HEK293T (cell line): Measurements from ENCODE around the gene LLPH.

Experiments
- CTCF ChIA-PET: fragments of 350-600 bp; formaldehyde crosslinking; extraction: SDS; loops from one replicate; lab custom pipeline; 2021; ENCODE audit warnings: antibody characterized with exemption, inconsistent platforms; lab: Yijun Ruan, JAX
- POLR2A ChIA-PET: fragments of 350-600 bp; formaldehyde crosslinking; extraction: SDS; loops from one replicate; lab custom pipeline; 2020; ENCODE audit warnings: antibody characterized with exemption, inconsistent platforms; lab: Yijun Ruan, JAX
- DNase-seq: peaks from one replicate; pipeline ENCODE4 v3.0.0; 2012; ENCODE audit warnings: mixed read lengths; ENCODE audit errors: extremely low spot score
- ARNT ChIP-seq: fragments of 450-650 bp; IDR thresholded peaks from 2 replicates; pipeline ENCODE4 v1.6.1; 2017; ENCODE audit warnings: mild to moderate bottlenecking
- BHLHE40 ChIP-seq: fragments of 450-650 bp; IDR thresholded peaks from 2 replicates; pipeline ENCODE4 v1.6.1; 2016; ENCODE audit warnings: mild to moderate bottlenecking, moderate library complexity, borderline replicate concordance
- CTBP1 ChIP-seq: fragments of 450-650 bp; IDR thresholded peaks from 2 replicates; pipeline ENCODE4 v1.6.1; 2016; ENCODE audit warnings: borderline replicate concordance
- ELF4 ChIP-seq: fragments of 450-650 bp; IDR thresholded peaks from 2 replicates; pipeline ENCODE4 v1.6.1; 2017; ENCODE audit warnings: antibody characterized with exemption
- FOXA1 ChIP-seq: fragments of 450-650 bp; IDR thresholded peaks from 2 replicates; pipeline ENCODE4 v1.6.1; 2016; ENCODE audit warnings: mild to moderate bottlenecking
- FOXK2 ChIP-seq: fragments of 450-650 bp; IDR thresholded peaks from 2 replicates; pipeline ENCODE4 v1.6.1; 2016; ENCODE audit warnings: mild to moderate bottlenecking
- FOXM1 ChIP-seq: fragments of 450-650 bp; IDR thresholded peaks from 2 replicates; pipeline ENCODE4 v1.6.1; 2017; ENCODE audit warnings: mild to moderate bottlenecking, borderline replicate concordance
- HDGF ChIP-seq: fragments of 450-650 bp; IDR thresholded peaks from 2 replicates; pipeline ENCODE4 v1.6.1; 2017; ENCODE audit warnings: antibody characterized with exemption, borderline replicate concordance
- L3MBTL2 ChIP-seq: fragments of 450-650 bp; conservative IDR thresholded peaks from 2 replicates; pipeline ENCODE4 v1.6.1; 2016; ENCODE audit warnings: mild to moderate bottlenecking
- LEF1 ChIP-seq: fragments of 450-650 bp; IDR thresholded peaks from 2 replicates; pipeline ENCODE4 v1.6.1; 2017; ENCODE audit warnings: mild to moderate bottlenecking, borderline replicate concordance
- NFRKB ChIP-seq: fragments of 450-650 bp; IDR thresholded peaks from 2 replicates; pipeline ENCODE4 v1.6.1; 2016; ENCODE audit warnings: mild to moderate bottlenecking, moderate library complexity
- PKNOX1 ChIP-seq: fragments of 450-650 bp; IDR thresholded peaks from 2 replicates; pipeline ENCODE4 v1.6.1; 2016
- SP1 ChIP-seq: fragments of 450-650 bp; IDR thresholded peaks from 2 replicates; pipeline ENCODE4 v1.6.1; 2017
- SUZ12 ChIP-seq: fragments of 450-650 bp; IDR thresholded peaks from 2 replicates; pipeline ENCODE4 v1.6.1; 2016; ENCODE audit warnings: mild to moderate bottlenecking
- TARDBP ChIP-seq: fragments of 450-650 bp; IDR thresholded peaks from 2 replicates; pipeline ENCODE4 v1.6.1; 2016
- ZNF384 ChIP-seq: fragments of 450-650 bp; IDR thresholded peaks from 2 replicates; pipeline ENCODE4 v1.6.1; 2016

The LLPH gene

DNA sequence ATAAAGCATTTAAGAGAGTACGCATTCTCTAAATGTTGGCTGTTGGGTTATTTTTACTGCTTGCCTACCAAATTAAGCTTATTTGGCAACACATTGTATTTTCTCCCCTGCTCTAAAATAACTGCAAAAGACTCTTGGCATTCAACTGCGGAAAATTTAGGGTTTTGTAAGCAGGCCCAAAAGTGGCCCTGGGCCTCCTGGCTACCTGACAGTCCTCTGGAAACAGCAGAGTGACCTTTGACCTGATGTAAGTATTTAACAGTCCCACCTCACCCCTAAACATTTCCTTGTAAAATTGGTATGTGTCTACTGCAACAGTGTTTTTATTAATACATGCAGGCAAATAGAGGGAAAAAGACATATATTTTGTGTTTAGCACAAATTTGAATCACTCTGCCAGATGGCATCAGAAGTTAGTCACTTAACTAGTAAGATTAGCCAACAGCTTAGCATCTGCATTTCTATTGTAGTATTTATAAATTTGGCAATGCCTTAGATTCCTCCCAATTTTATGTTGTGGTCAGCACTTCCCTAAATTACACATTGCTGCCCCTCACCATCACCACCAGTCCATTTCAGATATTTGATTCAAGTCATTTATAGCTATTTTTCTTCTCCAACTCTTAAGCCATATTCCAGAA lies 11.2 kb downstream of the LLPH start:
- POLR2A ChIA-PET = interaction anchor here (1.0 to 1.4 kb wide), 2 partner anchors 11 kb away, joined by 4 to 8 read pairs; partner anchors contain the start of gene LLPH
- CTCF ChIA-PET = no interaction called here
- no peak for DNase-seq
- TF ChIP-seq SP1 (no peak), FOXA1 (no peak), BHLHE40 (no peak), TARDBP (no peak), ARNT (no peak), NFRKB (no peak)

GRCh38 chr12:66118240-66118891 lies 12.2 kb downstream of the LLPH start:
- ChIA-PET POLR2A (interaction anchor here (1.0 kb wide), 1 partner anchor 12 kb away, joined by 4 read pairs; the partner anchor contains the start of gene LLPH), CTCF (no interaction called here)
- DNase-seq = no peak
- TF ChIP-seq ARNT (no peak), ZNF384 (no peak), SP1 (no peak), NFRKB (no peak), L3MBTL2 (no peak), SUZ12 (no peak), ELF4 (no peak), BHLHE40 (no peak)

DNA sequence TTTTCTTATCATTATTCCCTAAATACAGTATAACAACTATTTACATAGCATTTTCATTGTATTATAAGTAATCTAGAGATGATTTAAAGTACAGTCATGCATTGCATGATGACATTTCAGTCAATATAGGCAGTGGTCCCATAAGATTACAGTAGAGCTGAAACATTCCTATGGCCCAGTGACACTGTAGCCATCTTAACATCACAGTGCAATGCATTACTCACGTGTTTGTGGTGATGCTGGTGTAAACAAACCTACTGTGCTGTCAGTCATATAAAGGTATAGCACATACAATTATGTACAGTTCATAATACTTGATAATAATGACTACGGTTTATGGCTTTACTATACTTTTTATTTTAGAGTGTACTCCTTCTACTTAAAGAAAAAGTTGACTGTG lies 13.3 kb downstream of the LLPH start:
- POLR2A ChIA-PET = no interaction called here
- TF ChIP-seq ZNF384 (no peak), HDGF (no peak), FOXM1 (no peak), FOXA1 (no peak), TARDBP (no peak), SP1 (no peak), L3MBTL2 (no peak), FOXK2 (no peak), SUZ12 (no peak), ARNT (no peak), NFRKB (no peak), CTBP1 (no peak)
- CTCF ChIA-PET = no interaction called here
- DNase-seq = no peak

GRCh38 chr12:66115071-66115600 lies 15.4 kb downstream of the LLPH start:
- CTCF ChIA-PET = no interaction called here
- POLR2A ChIA-PET = interaction anchor here (1.8 kb wide), 1 partner anchor 16 kb away, joined by 6 read pairs; the partner anchor contains the start of gene LLPH
- DNase-seq = no peak
- TF ChIP-seq L3MBTL2 = no peak
- TF ChIP-seq PKNOX1 = no peak

DNA sequence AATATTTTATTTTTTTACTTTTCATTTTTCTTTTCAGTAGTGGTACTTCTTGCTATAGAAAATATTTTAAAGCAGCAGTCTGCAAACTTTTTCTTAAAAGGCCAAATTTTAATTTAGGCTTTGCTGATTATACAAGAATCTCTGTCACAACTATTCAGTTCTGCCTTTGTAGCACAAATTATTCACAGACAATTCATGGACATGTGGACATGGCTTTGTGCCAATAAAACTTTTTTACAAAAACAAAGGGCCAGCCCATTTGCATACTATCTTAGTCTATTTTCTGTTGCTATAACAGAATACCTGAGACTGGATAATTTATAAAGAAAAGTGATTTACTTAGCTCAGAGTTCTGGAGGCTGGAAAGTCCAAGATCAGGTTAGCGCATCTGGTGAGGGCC lies 17.1 kb downstream of the LLPH start:
- POLR2A ChIA-PET = interaction anchor here (1.5 kb wide), 1 partner anchor 56 kb away, joined by 6 read pairs; the partner anchor contains the start of gene TMBIM4
- DNase-seq = no peak
- TF ChIP-seq PKNOX1 (no peak), SUZ12 (no peak), LEF1 (no peak), FOXM1 (no peak), CTBP1 (no peak), FOXA1 (no peak), L3MBTL2 (no peak), ZNF384 (no peak), ARNT (no peak), BHLHE40 (no peak), SP1 (no peak)
- CTCF ChIA-PET = no interaction called here

DNA sequence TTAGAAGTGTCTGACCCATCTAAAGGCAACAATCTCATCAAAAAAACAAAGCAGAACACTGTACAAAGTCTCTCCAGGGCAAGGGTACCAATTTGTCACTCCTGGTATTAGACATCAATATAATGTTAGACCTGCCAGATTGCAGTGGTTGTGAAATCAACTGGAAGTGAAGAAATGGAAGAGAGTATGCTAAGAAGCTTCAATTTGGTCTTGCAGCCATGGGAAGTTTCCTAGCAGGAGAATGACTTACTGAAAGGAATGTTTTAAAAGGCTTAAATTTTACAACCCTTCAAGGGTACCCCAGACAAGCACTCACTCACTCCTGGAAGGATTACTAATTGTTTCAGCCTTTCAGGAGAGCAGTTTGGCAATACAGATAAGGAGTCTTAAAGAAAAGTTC lies 18.9 kb downstream of the LLPH start:
- peak; percentile 23; the same call in 1 of the 2 replicates for TF ChIP-seq PKNOX1
- no peak for TF ChIP-seq ELF4
- CTCF ChIA-PET = no interaction called here
- POLR2A ChIA-PET = interaction anchor here (0.6 kb wide), 1 partner anchor 138 kb away, joined by 3 read pairs; no protein-coding TSS in a partner anchor
- DNase-seq = no peak

DNA sequence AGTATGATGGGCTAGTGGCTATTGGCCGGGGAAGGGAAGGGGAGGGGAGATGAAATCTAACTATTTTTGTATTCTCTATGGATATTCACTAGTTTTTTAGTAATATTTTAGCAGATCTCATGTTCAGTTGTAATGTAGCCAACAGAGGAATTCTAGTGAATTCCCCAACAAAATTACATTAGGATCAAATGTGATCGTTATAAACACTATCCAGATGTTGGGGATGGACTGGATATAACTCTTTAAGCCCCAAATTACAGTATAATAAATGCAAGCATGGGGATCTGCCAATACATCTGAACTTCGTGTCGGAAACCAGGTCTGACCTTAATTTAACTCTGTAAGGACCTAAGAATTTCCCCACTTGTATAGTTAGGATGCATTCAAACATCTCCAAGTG lies 21.5 kb downstream of the LLPH start:
- DNase-seq = no peak
- CTCF ChIA-PET = no interaction called here
- POLR2A ChIA-PET = no interaction called here
- TF ChIP-seq SP1 = no peak
- TF ChIP-seq FOXA1 = no peak
- no peak for TF ChIP-seq NFRKB
- no peak for TF ChIP-seq ZNF384
- no peak for TF ChIP-seq ARNT
